Measurements from ENCODE around the gene AFF3. TPM values are rescaled to one million over a fixed set of nuclear protein-coding genes. Genes with fewer than 3 reads are reported as not detected.

The AFF3 gene
- total RNA-seq, 5 donors from 2014 or later (not counting 1 experiment from before 2014, with no cell fraction given), result 9.9 to 23.5 (median 11.5) TPM

DNA sequence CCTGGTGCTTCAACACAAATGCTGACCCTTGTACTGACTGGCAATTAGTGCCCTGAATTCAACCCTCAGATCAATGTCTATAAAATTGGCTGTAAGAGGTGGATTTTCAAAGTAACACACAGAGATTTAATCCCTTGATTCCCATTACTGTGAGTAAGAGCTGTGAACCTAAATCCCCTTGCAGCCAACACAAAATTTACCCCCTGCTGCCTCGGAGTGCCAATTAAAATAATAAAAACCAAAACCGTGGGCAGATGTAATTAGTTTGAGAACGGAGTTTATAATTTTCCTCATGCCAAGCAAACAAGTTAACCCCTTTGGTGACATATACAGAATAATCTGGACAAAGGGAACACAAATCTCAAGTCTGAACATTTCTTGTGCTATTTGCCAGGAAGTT lies 596.8 kb downstream of the AFF3 start:
- Mint-ChIP-seq H3K27me3 (peaks cover 0 to 3% of the 10 kb centered on the region in 2 donors), H3K27ac (no peak overlapping the region), H3K9me3 (no peaks in the 10 kb centered on the region), H3K36me3 (peaks cover 4% of the 10 kb centered on the region), H3K4me1 (no peaks in the 10 kb centered on the region), H3K4me3 (no peak overlapping the region)
- Histone ChIP-seq H3K9me3 (no peaks in the 10 kb centered on the region), H3K4me1 (ENCODE audit: control insufficient read depth in 1 of 2, extremely low read depth in 1 of 2, insufficient read depth in 2 of 2, low read length in 2 of 2) (no peaks in the 10 kb centered on the region), H3K36me3 (ENCODE audit: control insufficient read depth in 2 of 2, extremely low read depth in 1 of 2, insufficient read depth in 1 of 2, low read length in 1 of 2) (no peaks in the 10 kb centered on the region), H3K27me3 (replicated peaks in 1 of 2; ENCODE audit: control insufficient read depth in 2 of 2, extremely low read depth in 1 of 2, insufficient read depth in 2 of 2, low read length in 1 of 2) (peaks cover 0 to 4% of the 10 kb centered on the region in 2 experiments), H3K4me3 (ENCODE audit: control insufficient read depth in 1 of 2, extremely low read depth in 1 of 2, low read length in 1 of 2) (no peak overlapping the region), H3K27ac (ENCODE audit: low read length) (no peak overlapping the region)
- ATAC-seq (replicated peaks in 1 of 4) (no peak), DNase-seq (no peak)
- ChIA-PET CTCF (interaction anchor here in 1 of 2 donors (0.6 kb wide), 1 partner anchor 11 kb away, joined by 3 read pairs; no protein-coding TSS in a partner anchor), POLR2A (no interaction called here)
- WGBS (ENCODE audit: insufficient coverage), result no CpG with 5 or more reads among the region's 3 CpGs

- Mint-ChIP-seq H3K27ac (no peak overlapping the region), H3K36me3 (peaks cover 4% of the 10 kb centered on the region), H3K27me3 (peaks cover 0 to 3% of the 10 kb centered on the region in 2 donors), H3K9me3 (no peaks in the 10 kb centered on the region), H3K4me3 (no peak overlapping the region), H3K4me1 (no peaks in the 10 kb centered on the region)
- ChIA-PET CTCF (interaction anchor here in 1 of 2 donors (0.6 kb wide), 1 partner anchor 12 kb away, joined by 3 read pairs; no protein-coding TSS in a partner anchor), POLR2A (interaction anchor here in 1 of 2 donors (0.7 kb wide), 1 partner anchor 21 kb away, joined by 3 read pairs; no protein-coding TSS in a partner anchor)
- H3K9me3 ChIP-seq, result no peaks in the 10 kb centered on the region
- ATAC-seq (replicated peaks in 1 of 4) (no peak), DNase-seq (no peak)
- WGBS (ENCODE audit: insufficient coverage), result no CpG with 5 or more reads among the region's 1 CpG
- no peak overlapping the region for H3K27ac ChIP-seq (ENCODE audit: low read length)
- peaks cover 0 to 7% of the 10 kb centered on the region in 2 experiments for H3K27me3 ChIP-seq (replicated peaks in 1 of 2; ENCODE audit: control insufficient read depth in 2 of 2, extremely low read depth in 1 of 2, insufficient read depth in 2 of 2, low read length in 1 of 2)
- H3K4me1 ChIP-seq (ENCODE audit: control insufficient read depth in 1 of 2, extremely low read depth in 1 of 2, insufficient read depth in 2 of 2, low read length in 2 of 2), result no peaks in the 10 kb centered on the region
- H3K36me3 ChIP-seq (ENCODE audit: control insufficient read depth in 2 of 2, extremely low read depth in 1 of 2, insufficient read depth in 1 of 2, low read length in 1 of 2), result no peaks in the 10 kb centered on the region
- H3K4me3 ChIP-seq (ENCODE audit: control insufficient read depth in 1 of 2, extremely low read depth in 1 of 2, low read length in 1 of 2), result no peak overlapping the region
Measured at GRCh38 chr2:99545066-99545465, 597.3 kb downstream of the AFF3 start.

- peaks cover under 1% of the 10 kb centered on the region for H3K36me3 Mint-ChIP-seq
- no peaks in the 10 kb centered on the region for H3K9me3 Mint-ChIP-seq
- Histone ChIP-seq H3K4me3 (ENCODE audit: control insufficient read depth in 1 of 2, extremely low read depth in 1 of 2, low read length in 1 of 2) (no peak overlapping the region), H3K9me3 (no peaks in the 10 kb centered on the region), H3K4me1 (ENCODE audit: control insufficient read depth in 1 of 2, extremely low read depth in 1 of 2, insufficient read depth in 2 of 2, low read length in 2 of 2) (no peaks in the 10 kb centered on the region), H3K27ac (ENCODE audit: low read length) (no peak overlapping the region), H3K27me3 (replicated peaks in 1 of 2; ENCODE audit: control insufficient read depth in 2 of 2, extremely low read depth in 1 of 2, insufficient read depth in 2 of 2, low read length in 1 of 2) (peaks cover 0 to 7% of the 10 kb centered on the region in 2 experiments), H3K36me3 (ENCODE audit: control insufficient read depth in 2 of 2, extremely low read depth in 1 of 2, insufficient read depth in 1 of 2, low read length in 1 of 2) (no peaks in the 10 kb centered on the region)
- ChIA-PET CTCF (no interaction called here), POLR2A (interaction anchor here in 1 of 2 donors (0.7 kb wide), 1 partner anchor 21 kb away, joined by 3 read pairs; no protein-coding TSS in a partner anchor)
- DNase-seq (no peak), ATAC-seq (replicated peaks in 1 of 4) (no peak)
- no peaks in the 10 kb centered on the region for H3K4me1 Mint-ChIP-seq
- WGBS (ENCODE audit: insufficient coverage), result 100% methylated on average over 1 of the region's 6 CpGs
- no peak overlapping the region for H3K27ac Mint-ChIP-seq
- H3K4me3 Mint-ChIP-seq, result no peak overlapping the region
- peaks cover 0 to 3% of the 10 kb centered on the region in 2 donors for H3K27me3 Mint-ChIP-seq
Measured at GRCh38 chr2:99544608-99545007, 597.8 kb downstream of the AFF3 start.

DNA sequence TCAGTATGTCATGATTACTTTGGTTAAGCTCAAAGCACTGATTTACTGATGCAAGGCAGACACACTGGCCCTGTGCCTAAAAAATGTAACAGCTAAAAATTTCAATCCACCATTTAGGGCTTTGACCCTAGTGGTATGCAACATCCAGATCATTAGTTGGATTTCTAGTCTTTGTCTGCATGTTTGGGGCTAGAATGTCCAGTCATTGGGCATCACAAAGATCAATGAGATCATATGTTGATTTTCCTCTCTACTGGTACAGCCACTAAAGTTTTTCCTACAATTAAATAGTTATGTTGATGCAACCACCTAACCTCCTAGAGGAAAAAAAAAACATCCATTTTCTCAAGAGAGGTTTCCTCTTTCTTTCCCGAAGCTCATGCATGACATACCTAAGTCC lies 599.1 kb downstream of the AFF3 start:
- no peak for ATAC-seq (replicated peaks in 1 of 4)
- POLR2A ChIA-PET, result no interaction called here
- no CpG with 5 or more reads among the region's 1 CpG for WGBS (ENCODE audit: insufficient coverage)
- Histone ChIP-seq H3K36me3 (ENCODE audit: control insufficient read depth in 2 of 2, extremely low read depth in 1 of 2, insufficient read depth in 1 of 2, low read length in 1 of 2) (no peaks in the 10 kb centered on the region), H3K27ac (ENCODE audit: low read length) (no peak overlapping the region), H3K27me3 (replicated peaks in 1 of 2; ENCODE audit: control insufficient read depth in 2 of 2, extremely low read depth in 1 of 2, insufficient read depth in 2 of 2, low read length in 1 of 2) (peaks cover 0 to 12% of the 10 kb centered on the region in 2 experiments), H3K9me3 (no peaks in the 10 kb centered on the region), H3K4me3 (ENCODE audit: control insufficient read depth in 1 of 2, extremely low read depth in 1 of 2, low read length in 1 of 2) (no peak overlapping the region), H3K4me1 (ENCODE audit: control insufficient read depth in 1 of 2, extremely low read depth in 1 of 2, insufficient read depth in 2 of 2, low read length in 2 of 2) (no peaks in the 10 kb centered on the region)
- Mint-ChIP-seq H3K27me3 (peaks cover 3 to 4% of the 10 kb centered on the region in 2 donors), H3K27ac (no peak overlapping the region), H3K4me3 (no peak overlapping the region), H3K36me3 (no peaks in the 10 kb centered on the region), H3K9me3 (no peaks in the 10 kb centered on the region), H3K4me1 (no peaks in the 10 kb centered on the region)
- DNase-seq, result no peak
- CTCF ChIA-PET, result no interaction called here

DNA sequence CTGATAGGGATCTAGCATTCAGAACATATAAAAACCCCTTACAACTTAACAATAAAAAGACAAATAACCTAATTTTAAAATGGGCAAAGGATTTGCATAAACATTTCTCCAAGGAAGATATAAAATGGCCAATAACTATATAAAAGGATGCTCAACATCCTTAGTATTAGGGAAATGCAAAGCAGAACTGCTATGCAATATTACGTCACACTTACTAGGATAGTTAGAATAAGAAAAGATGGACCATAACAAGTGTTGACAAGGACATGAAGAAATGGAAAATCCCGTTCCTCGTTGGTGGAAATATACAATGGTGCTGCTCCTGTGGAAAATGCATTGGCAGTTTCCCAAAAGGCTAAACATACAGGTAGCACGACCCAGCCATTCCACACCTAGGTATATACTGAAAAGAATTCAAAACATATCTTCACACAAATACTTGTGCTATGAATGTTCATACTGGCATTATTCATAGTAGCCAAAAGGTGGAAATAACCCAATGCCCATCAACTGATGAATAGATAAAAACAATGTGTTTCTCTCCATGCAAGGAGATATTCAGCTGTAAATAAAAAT lies 604.4 kb downstream of the AFF3 start:
- Mint-ChIP-seq H3K27me3 (peaks cover 16 to 17% of the 10 kb centered on the region in 2 donors), H3K4me3 (no peak overlapping the region), H3K27ac (no peak overlapping the region), H3K9me3 (peaks cover 4 to 8% (median 5%) of the 10 kb centered on the region in 3 donors), H3K4me1 (no peaks in the 10 kb centered on the region), H3K36me3 (no peaks in the 10 kb centered on the region)
- no CpG with 5 or more reads among the region's 4 CpGs for WGBS (ENCODE audit: insufficient coverage)
- POLR2A ChIA-PET, result interaction anchor here in 1 of 2 donors (0.6 kb wide), 1 partner anchor 98 kb away, joined by 4 read pairs; no protein-coding TSS in a partner anchor
- no peak for DNase-seq
- no peak overlapping the region for H3K4me3 ChIP-seq (ENCODE audit: control insufficient read depth in 1 of 2, extremely low read depth in 1 of 2, low read length in 1 of 2)
- CTCF ChIA-PET, result interaction anchor here in 1 of 2 donors (0.7 kb wide), 1 partner anchor 655 kb away, joined by 4 read pairs; no protein-coding TSS in a partner anchor
- peaks cover 0 to 16% of the 10 kb centered on the region in 2 experiments for H3K27me3 ChIP-seq (replicated peaks in 1 of 2; ENCODE audit: control insufficient read depth in 2 of 2, extremely low read depth in 1 of 2, insufficient read depth in 2 of 2, low read length in 1 of 2)
- H3K36me3 ChIP-seq (ENCODE audit: control insufficient read depth in 2 of 2, extremely low read depth in 1 of 2, insufficient read depth in 1 of 2, low read length in 1 of 2), result no peaks in the 10 kb centered on the region
- H3K4me1 ChIP-seq (ENCODE audit: control insufficient read depth in 1 of 2, extremely low read depth in 1 of 2, insufficient read depth in 2 of 2, low read length in 2 of 2), result no peaks in the 10 kb centered on the region
- H3K27ac ChIP-seq (ENCODE audit: low read length), result no peak overlapping the region
- H3K9me3 ChIP-seq, result no peaks in the 10 kb centered on the region
- ATAC-seq (replicated peaks in 1 of 4), result no peak

DNA sequence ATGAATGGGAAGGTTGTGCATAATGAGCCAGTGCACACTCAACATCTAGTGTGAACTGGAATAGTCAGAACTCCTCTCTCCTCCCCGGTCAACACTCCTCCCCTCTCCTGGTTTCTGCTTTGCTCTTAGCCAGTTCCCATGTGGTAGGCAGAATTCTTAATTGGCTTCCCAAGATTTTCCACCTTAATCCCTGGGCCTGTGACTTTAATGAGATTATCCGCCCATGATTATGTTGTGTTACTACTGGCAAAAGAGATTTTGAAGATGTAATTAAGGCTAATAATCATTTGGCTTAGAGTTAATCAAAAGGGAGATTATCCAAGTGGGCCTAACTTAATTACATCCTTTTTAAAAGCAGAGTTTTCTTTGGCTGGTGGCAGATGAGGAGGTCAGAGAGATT lies 618.3 kb downstream of the AFF3 start:
- Histone ChIP-seq H3K4me1 (ENCODE audit: control insufficient read depth in 1 of 2, extremely low read depth in 1 of 2, insufficient read depth in 2 of 2, low read length in 2 of 2) (no peaks in the 10 kb centered on the region), H3K4me3 (ENCODE audit: control insufficient read depth in 1 of 2, extremely low read depth in 1 of 2, low read length in 1 of 2) (no peak overlapping the region), H3K27me3 (replicated peaks in 1 of 2; ENCODE audit: control insufficient read depth in 2 of 2, extremely low read depth in 1 of 2, insufficient read depth in 2 of 2, low read length in 1 of 2) (peaks cover 0 to 15% of the 10 kb centered on the region in 2 experiments), H3K36me3 (ENCODE audit: control insufficient read depth in 2 of 2, extremely low read depth in 1 of 2, insufficient read depth in 1 of 2, low read length in 1 of 2) (no peaks in the 10 kb centered on the region), H3K9me3 (no peaks in the 10 kb centered on the region), H3K27ac (ENCODE audit: low read length) (no peak overlapping the region)
- 100% methylated on average over 1 of the region's 2 CpGs for WGBS (ENCODE audit: insufficient coverage)
- H3K27ac Mint-ChIP-seq, result no peak overlapping the region
- peaks cover 9 to 16% of the 10 kb centered on the region in 2 donors for H3K27me3 Mint-ChIP-seq
- H3K4me1 Mint-ChIP-seq, result no peaks in the 10 kb centered on the region
- H3K36me3 Mint-ChIP-seq, result no peaks in the 10 kb centered on the region
- no peak overlapping the region for H3K4me3 Mint-ChIP-seq
- POLR2A ChIA-PET, result no interaction called here
- ATAC-seq (replicated peaks in 1 of 4), result no peak
- DNase-seq, result no peak
- no peaks in the 10 kb centered on the region for H3K9me3 Mint-ChIP-seq
- CTCF ChIA-PET, result no interaction called here

Measured in T-cell (primary cell).